Endothelial cell of umbilical vein (primary cell): Measurements from ENCODE around the gene CEBPA. TPM values are rescaled to one million over a fixed set of nuclear protein-coding genes. Genes with fewer than 3 reads are reported as not detected.

Experiments used
- BruUV-seq: library from RNA; stranded (reverse); fragments of 400-500 nt; replicated peaks from 2 replicates; lab custom pipeline; 2021; lab: Mats Ljungman, UMichigan
- CTCF ChIA-PET: fragments of 300-600, 350-600 bp; sonication (Branson Sonifier 250); formaldehyde crosslinking; loops from one replicate; lab custom pipeline; 2021; ENCODE audit warnings: antibody characterized with exemption, inconsistent platforms; lab: Charles Lee
- POLR2A ChIA-PET: fragments of 300-600, 350-600 bp; sonication (Branson Sonifier 250); formaldehyde crosslinking; loops from one replicate; lab custom pipeline; 2021; ENCODE audit warnings: antibody characterized with exemption, inconsistent platforms; lab: Charles Lee
- DNase-seq: peaks from one replicate; pipeline ENCODE4 v3.0.0-alpha.2; 2011; ENCODE audit warnings: low read depth, low spot score
- FAIRE-seq: peaks from 2 replicates; lab custom pipeline; 2011; peaks lifted over from hg19 to GRCh38; lab: Jason Lieb, UNC
- H2AFZ ChIP-seq: 2 replicates; pipeline ENCODE4 v1.6.0; 2012; ENCODE audit warnings: low read depth, low read length, control low read depth, inconsistent platforms
- H3K27ac ChIP-seq: 2 replicates; pipeline ENCODE4 v1.5.1; 2011; ENCODE audit warnings: low read depth, mild to moderate bottlenecking, control low read depth, low read length, moderate library complexity; ENCODE audit not compliant: insufficient read depth
- H3K27me3 ChIP-seq, 2 experiments: 2 replicates each; pipeline versions ENCODE4 v1.6.0 to v1.6.1; 2011; ENCODE audit warnings: low read length in 2 of 2, mixed read lengths in 1 of 2; ENCODE audit not compliant: control insufficient read depth in 2 of 2, insufficient read depth in 2 of 2
- H3K36me3 ChIP-seq, 2 experiments: 2 replicates in 1 of 2; 3 replicates in 1 of 2; pipeline ENCODE4 v1.5.1; 2011; ENCODE audit warnings: low read length in 2 of 2, mild to moderate bottlenecking in 1 of 2, moderate library complexity in 1 of 2; ENCODE audit not compliant: control insufficient read depth in 2 of 2, insufficient read depth in 2 of 2; ENCODE audit errors: extremely low read depth in 1 of 2
- H3K4me1 ChIP-seq: 3 replicates; pipeline ENCODE4 v1.5.1; 2011; ENCODE audit warnings: mild to moderate bottlenecking, low read length; ENCODE audit not compliant: control insufficient read depth, insufficient read depth; ENCODE audit errors: extremely low read depth
- H3K4me2 ChIP-seq: 2 replicates; pipeline ENCODE4 v1.6.1; 2011; ENCODE audit warnings: low read length, control low read depth, mixed read lengths; ENCODE audit not compliant: insufficient read depth
- H3K4me3 ChIP-seq, 3 experiments: fragments of 200-600 bp in 1 of 3; sonication (generic), shearing (Covaris generic) in 1 of 3; replicated peaks in 1 of 3; 2 replicates each; pipeline ENCODE4 v1.5.1; 2011 to 2016; ENCODE audit warnings: control low read depth in 3 of 3, low read length in 3 of 3, mild to moderate bottlenecking in 2 of 3, inconsistent platforms in 1 of 3, low read depth in 1 of 3, moderate library complexity in 1 of 3; ENCODE audit not compliant: insufficient read depth in 1 of 3
- H3K79me2 ChIP-seq: 2 replicates; pipeline ENCODE4 v1.6.0; 2012; ENCODE audit warnings: low read length, inconsistent platforms; ENCODE audit not compliant: control insufficient read depth, insufficient read depth
- H3K9ac ChIP-seq: replicated peaks from 2 replicates; pipeline ENCODE3; 2011; ENCODE audit warnings: low read length, control low read depth; ENCODE audit not compliant: insufficient read depth; ENCODE audit errors: extremely low read depth
- H3K9me1 ChIP-seq: replicated peaks from 3 replicates; pipeline ENCODE4 v1.6.0; 2011; ENCODE audit warnings: mild to moderate bottlenecking, low read length; ENCODE audit not compliant: control insufficient read depth, insufficient read depth; ENCODE audit errors: extremely low read depth
- H3K9me3 ChIP-seq: replicated peaks from 2 replicates; pipeline ENCODE4 v1.5.1; 2012; ENCODE audit warnings: low read length, inconsistent platforms; ENCODE audit not compliant: control insufficient read depth, insufficient read depth
- H4K20me1 ChIP-seq: replicated peaks from 2 replicates; pipeline ENCODE3; 2011; ENCODE audit warnings: mild to moderate bottlenecking, low read length; ENCODE audit not compliant: control insufficient read depth, insufficient read depth; ENCODE audit errors: extremely low read depth
- EZH2 ChIP-seq: IDR thresholded peaks from 2 replicates; pipeline ENCODE4 v1.6.1; 2012; ENCODE audit warnings: borderline replicate concordance, low read depth, mild to moderate bottlenecking, moderate library complexity, low read length, inconsistent platforms; ENCODE audit not compliant: severe bottlenecking
- FOS ChIP-seq: IDR thresholded peaks from 2 replicates; pipeline ENCODE4 v1.6.1; 2011; ENCODE audit warnings: mild to moderate bottlenecking, low read length, moderate library complexity, borderline replicate concordance; ENCODE audit not compliant: insufficient read depth
- GATA2 ChIP-seq: IDR thresholded peaks from 2 replicates; pipeline ENCODE4 v1.7.0; 2011; ENCODE audit warnings: low read depth, mild to moderate bottlenecking, moderate library complexity, mixed read lengths, low read length; ENCODE audit not compliant: insufficient read length, insufficient read depth
- JUN ChIP-seq: IDR thresholded peaks from 2 replicates; pipeline ENCODE4 v1.6.1; 2011; ENCODE audit warnings: borderline replicate concordance, low read depth; ENCODE audit not compliant: insufficient read length, insufficient read depth
- MAX ChIP-seq: IDR thresholded peaks from 2 replicates; pipeline ENCODE4 v1.6.1; 2011; ENCODE audit not compliant: insufficient read depth, insufficient read length
- MYC ChIP-seq: IDR thresholded peaks from one replicate; pipeline ENCODE4 v1.6.1; 2011; ENCODE audit warnings: mild to moderate bottlenecking, low read depth, low read length
- POLR2A ChIP-seq: IDR thresholded peaks from 2 replicates; pipeline ENCODE4 v1.6.1; 2012; ENCODE audit warnings: low read depth, mild to moderate bottlenecking, control low read depth, low read length
- POLR2AphosphoS5 ChIP-seq: IDR thresholded peaks from 2 replicates; pipeline ENCODE4 v1.6.1; 2012; ENCODE audit warnings: low read depth, mild to moderate bottlenecking, control low read depth, low read length, moderate library complexity; ENCODE audit not compliant: insufficient read depth
- dilution Hi-C: fragments of 300-500 bp; cut with MboI; formaldehyde crosslinking; loops from one replicate; pipeline ENCODE4 v1.15.0; 2019; ENCODE audit warnings: low sequenced_read_pairs; ENCODE audit not compliant: extremely low pct_ligation_motif_present
- intact Hi-C: fragments of 100-400 bp; cut with micrococcal nuclease; formaldehyde crosslinking; loops from one replicate; pipeline ENCODE4 v1.10.0; 2022
- polyA plus RNA-seq, 4 experiments: library from polyadenylated mRNA; depleted of rRNA in 3 of 4; stranded (reverse) in 3 of 4; unstranded in 1 of 4; fragments of >200 nt; gene quantifications; 2 replicates each; pipeline versions ENCODE4 v1.2.1 to v1.2.3, GENCODE V29; 2011 to 2012; ENCODE audit warnings: missing spikeins in 1 of 4
- total RNA-seq: library from RNA; stranded (reverse); gene quantifications from 2 replicates; pipeline ENCODE4 v1.2.3, GENCODE V29; 2021
- TF ChIP-seq, protein P1 (sequence below), 2 donors: IDR thresholded peaks; 1 replicate in 1 of 2; 2 replicates in 1 of 2; pipeline ENCODE4 v1.5.1; 2011; ENCODE audit warnings: low read length in 2 of 2, mild to moderate bottlenecking in 2 of 2, moderate library complexity in 2 of 2, control low read depth in 1 of 2, inconsistent platforms in 1 of 2, low read depth in 1 of 2; ENCODE audit not compliant: insufficient read depth in 1 of 2; ENCODE audit errors: extremely low read depth in 1 of 2

CEBPA gene
- total and polyA plus RNA-seq, 2 donors (not counting 3 experiments of a cell fraction or from before 2014, with no cell fraction given): 0.06 TPM; not detected in 1

GRCh38 chr19:33287927-33288326 is 14.4 kb downstream of the CEBPA start:
- CTCF ChIA-PET: no interaction called here
- H3K4me2 ChIP-seq: no peak overlapping the region
- intact Hi-C loops: no loop called here
- H3K9ac ChIP-seq: no peak overlapping the region
- no peaks in the 10 kb centered on the region for H4K20me1 ChIP-seq
- H3K27ac ChIP-seq: no peak overlapping the region
- no peaks in the 10 kb centered on the region for H3K4me1 ChIP-seq
- H3K79me2 ChIP-seq: no peaks in the 10 kb centered on the region
- no peaks in the 10 kb centered on the region for H3K36me3 ChIP-seq
- peaks cover 0 to 6% of the 10 kb centered on the region in 2 experiments for H3K27me3 ChIP-seq
- no TSS peak for BruUV-seq
- no peak overlapping the region for H3K4me3 ChIP-seq
- no peak for DNase-seq
- no peak for FAIRE-seq
- H3K9me1 ChIP-seq: no peaks in the 10 kb centered on the region
- TF ChIP-seq POLR2A (no peak), POLR2AphosphoS5 (no peak), GATA2 (no peak), MAX (no peak), FOS (no peak), MYC (no peak), JUN (no peak), EZH2 (no peak)
- TF ChIP-seq, protein P1, sequence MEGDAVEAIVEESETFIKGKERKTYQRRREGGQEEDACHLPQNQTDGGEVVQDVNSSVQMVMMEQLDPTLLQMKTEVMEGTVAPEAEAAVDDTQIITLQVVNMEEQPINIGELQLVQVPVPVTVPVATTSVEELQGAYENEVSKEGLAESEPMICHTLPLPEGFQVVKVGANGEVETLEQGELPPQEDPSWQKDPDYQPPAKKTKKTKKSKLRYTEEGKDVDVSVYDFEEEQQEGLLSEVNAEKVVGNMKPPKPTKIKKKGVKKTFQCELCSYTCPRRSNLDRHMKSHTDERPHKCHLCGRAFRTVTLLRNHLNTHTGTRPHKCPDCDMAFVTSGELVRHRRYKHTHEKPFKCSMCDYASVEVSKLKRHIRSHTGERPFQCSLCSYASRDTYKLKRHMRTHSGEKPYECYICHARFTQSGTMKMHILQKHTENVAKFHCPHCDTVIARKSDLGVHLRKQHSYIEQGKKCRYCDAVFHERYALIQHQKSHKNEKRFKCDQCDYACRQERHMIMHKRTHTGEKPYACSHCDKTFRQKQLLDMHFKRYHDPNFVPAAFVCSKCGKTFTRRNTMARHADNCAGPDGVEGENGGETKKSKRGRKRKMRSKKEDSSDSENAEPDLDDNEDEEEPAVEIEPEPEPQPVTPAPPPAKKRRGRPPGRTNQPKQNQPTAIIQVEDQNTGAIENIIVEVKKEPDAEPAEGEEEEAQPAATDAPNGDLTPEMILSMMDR (IDR thresholded peaks at IDR 0.05; ENCODE audit: extremely low read depth in 1 of 2, insufficient read depth in 1 of 2, low read depth in 1 of 2, low read length in 2 of 2): no peak
- dilution Hi-C loops: no loop called here
- POLR2A ChIA-PET: no interaction called here
- no peak overlapping the region for H2AFZ ChIP-seq
- no peaks in the 10 kb centered on the region for H3K9me3 ChIP-seq
